ENCODE results near the gene STUB1.

- TF ChIP-seq CTCF (conservative IDR thresholded peaks at IDR 0.05 in 1 of 2, IDR thresholded peaks at IDR 0.05 in 1 of 2; ENCODE audit: low read depth in 1 of 2, low read length in 2 of 2) = no peak
- no peak for TF ChIP-seq EZH2 (IDR thresholded peaks at IDR 0.05; ENCODE audit: low read length, missing control alignments)
These were observed 4.9 kb downstream of the STUB1 start for GRCh38 chr16:684961-685696.

Data from fibroblast of lung (primary cell).